Activated naive CD4-positive, alpha-beta T cell (primary cell): ENCODE results near the gene TBL3.
"Not testable (repeated sequence)": the region's sequence is repeated elsewhere in the genome, so short reads cannot be mapped to it uniquely, and the experiment has no call there.

Experiments used
- DNase-seq, 4 experiments: peaks; one replicate each; lab custom pipeline; 2025; lab: John Stamatoyannopoulos, UW

The TBL3 gene

GRCh38 chr16:1942810-1943726 lies 28.8 kb upstream of the TBL3 start, which contains the start of gene MSRB1:
Gene MSRB1, minus strand, starts transcription at chr16:1943199. Its CDS starts 43 bp downstream, at chr16:1943156.
- DNase-seq = peak; percentile 94 to 99 (median 96)

- no peak for DNase-seq
Observed at GRCh38 chr16:1944612-1945199, 27.1 kb upstream of the TBL3 start.

- DNase-seq = no peak
Observed at GRCh38 chr16:1945559-1946391, 26.1 kb upstream of the TBL3 start.

- no peak for DNase-seq
Observed at GRCh38 chr16:1946495-1947368, 25.1 kb upstream of the TBL3 start.

GRCh38 chr16:1947369-1947670 lies 24.5 kb upstream of the TBL3 start:
- DNase-seq = no peak

GRCh38 chr16:1949507-1949906 lies 22.3 kb upstream of the TBL3 start:
- no peak for DNase-seq

GRCh38 chr16:1950047-1950446 lies 21.8 kb upstream of the TBL3 start:
- DNase-seq = no peak

GRCh38 chr16:1950559-1950958 lies 21.3 kb upstream of the TBL3 start:
- DNase-seq = no peak

GRCh38 chr16:1953734-1954133 lies 18.1 kb upstream of the TBL3 start:
- no peak for DNase-seq

- DNase-seq = not testable (repeated sequence)
Observed at GRCh38 chr16:1957434-1958142, 14.3 kb upstream of the TBL3 start.

- not testable (repeated sequence) for DNase-seq
Observed at GRCh38 chr16:1958143-1958491, 13.7 kb upstream of the TBL3 start.

GRCh38 chr16:1958715-1959268 lies 13.1 kb upstream of the TBL3 start:
- no peak for DNase-seq

- peak; percentile 75 to 92 (median 86) for DNase-seq
Observed at GRCh38 chr16:1959269-1960039, 12.4 kb upstream of the TBL3 start, which contains the start of gene NDUFB10. Gene NDUFB10, plus strand, starts transcription at chr16:1959538. Its CDS starts 87 bp downstream, at chr16:1959625.

- peak in 1 of 4 experiments; percentile 35 for DNase-seq
Observed at GRCh38 chr16:1960665-1961630, 10.9 kb upstream of the TBL3 start.

GRCh38 chr16:1961651-1962067 lies 10.2 kb upstream of the TBL3 start:
- no peak for DNase-seq

- DNase-seq = not testable (repeated sequence)
Observed at GRCh38 chr16:1962161-1963153, 9.4 kb upstream of the TBL3 start.

GRCh38 chr16:1963806-1964505 lies 7.9 kb upstream of the TBL3 start:
- DNase-seq = peak in 2 of 4 experiments; percentile 31 to 32
